ENCODE measurements around the gene HTR7.

HTR7 gene

DNA sequence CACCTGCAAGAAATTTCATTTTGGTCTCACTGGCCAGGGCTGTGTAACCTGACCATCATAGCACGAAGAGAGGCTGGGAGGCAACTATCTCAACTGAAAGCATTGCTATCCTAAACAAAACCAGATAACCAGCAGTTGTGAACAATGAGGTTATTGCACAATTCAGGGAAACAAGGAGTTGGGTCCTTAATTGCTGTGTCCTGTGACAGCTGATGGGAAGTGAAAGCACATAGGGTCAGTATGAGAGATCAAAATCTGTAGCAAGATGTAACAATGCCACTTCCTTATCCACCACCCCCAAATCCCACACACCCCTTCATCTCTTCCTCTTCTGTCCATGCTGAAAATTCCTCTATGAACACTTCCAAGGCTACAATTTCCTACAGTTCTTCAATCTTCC, 80.2 kb downstream of the HTR7 start:
- no peak for DNase-seq
- in situ Hi-C loops (cut with HindIII; ENCODE audit: low pct_ligation_motif_present, low pct_unique_long_range_greater_than_20kb, low sequenced_read_pairs) = no loop called here

DNA sequence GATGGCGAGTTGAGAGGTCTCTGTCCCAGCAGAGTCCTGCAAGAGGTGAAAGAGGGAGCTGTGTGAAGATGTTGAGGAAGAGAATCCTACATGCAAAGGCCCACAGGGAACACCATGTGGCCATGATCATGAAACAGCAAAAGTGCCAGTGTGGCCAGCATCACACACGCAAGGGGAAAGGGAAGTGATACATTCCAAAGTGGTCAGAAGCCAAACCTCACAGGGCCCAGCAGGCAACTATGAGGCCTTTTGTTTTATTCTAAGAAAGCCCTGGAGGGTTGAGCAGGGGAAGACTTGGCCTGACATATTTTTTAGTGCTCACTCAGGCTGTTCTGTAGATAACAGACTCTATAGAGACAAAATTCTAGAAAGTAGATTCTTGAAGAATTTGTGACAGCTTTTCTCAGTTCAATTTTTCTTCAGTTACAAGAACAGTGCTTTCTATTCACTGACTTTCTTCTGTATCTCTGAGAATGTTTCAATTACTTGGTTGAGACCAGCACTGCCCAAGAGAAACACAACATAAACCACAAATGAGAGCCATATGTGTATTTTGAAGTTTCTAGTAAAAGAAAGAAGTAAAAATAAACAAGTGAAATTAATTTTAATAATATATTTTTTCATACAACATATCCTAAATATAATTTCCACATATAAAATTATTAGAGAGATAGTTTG, 82.3 kb downstream of the HTR7 start:
- in situ Hi-C loops (cut with HindIII; ENCODE audit: low pct_ligation_motif_present, low pct_unique_long_range_greater_than_20kb, low sequenced_read_pairs) = no loop called here
- no peak for DNase-seq

DNA sequence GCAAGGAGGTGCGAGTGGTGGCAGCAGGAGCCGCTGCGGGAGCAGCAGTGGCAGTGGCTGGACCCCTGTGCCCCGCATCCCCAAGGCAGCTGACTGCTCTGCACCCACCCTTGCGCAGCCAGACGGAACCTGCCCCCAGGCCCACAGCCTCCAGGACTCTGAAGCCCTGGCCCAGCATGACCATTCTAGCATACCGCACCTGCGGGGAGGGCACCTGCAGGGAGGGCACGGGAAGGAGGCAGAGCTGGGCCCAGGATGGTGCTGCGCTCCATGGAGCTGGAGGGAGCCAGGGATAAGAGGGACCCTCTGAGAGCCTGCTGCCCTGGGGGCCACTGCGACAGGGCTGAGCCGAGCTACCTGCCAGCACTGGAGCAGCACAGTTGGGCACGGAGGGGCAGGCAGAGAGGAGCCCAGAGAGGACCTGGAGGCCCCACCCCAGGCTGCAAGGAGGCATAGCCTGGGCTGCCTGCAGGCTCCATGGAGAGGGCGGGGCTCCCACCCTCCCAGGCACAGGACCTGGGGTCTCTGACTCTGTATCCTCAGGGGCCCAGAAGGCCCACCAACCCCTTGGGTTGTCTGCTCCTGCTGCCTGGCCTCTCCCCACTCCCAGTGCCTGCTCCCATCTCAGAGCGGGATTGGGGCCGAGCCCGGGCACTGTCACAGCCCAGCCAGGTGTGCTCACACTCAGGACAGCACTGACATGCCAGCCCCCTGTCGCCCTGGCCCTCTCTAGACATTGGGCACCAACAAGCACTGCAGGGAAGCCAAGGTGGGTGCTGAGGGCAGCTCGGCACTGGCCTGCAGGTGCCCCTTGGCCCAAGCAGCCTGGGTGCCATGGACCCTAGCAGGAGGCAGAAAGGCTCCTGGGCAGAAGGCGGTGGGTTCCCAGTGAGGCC, 87.6 kb downstream of the HTR7 start:
- no peak for DNase-seq
- in situ Hi-C loops (cut with HindIII; ENCODE audit: low pct_ligation_motif_present, low pct_unique_long_range_greater_than_20kb, low sequenced_read_pairs) = no loop called here

DNA sequence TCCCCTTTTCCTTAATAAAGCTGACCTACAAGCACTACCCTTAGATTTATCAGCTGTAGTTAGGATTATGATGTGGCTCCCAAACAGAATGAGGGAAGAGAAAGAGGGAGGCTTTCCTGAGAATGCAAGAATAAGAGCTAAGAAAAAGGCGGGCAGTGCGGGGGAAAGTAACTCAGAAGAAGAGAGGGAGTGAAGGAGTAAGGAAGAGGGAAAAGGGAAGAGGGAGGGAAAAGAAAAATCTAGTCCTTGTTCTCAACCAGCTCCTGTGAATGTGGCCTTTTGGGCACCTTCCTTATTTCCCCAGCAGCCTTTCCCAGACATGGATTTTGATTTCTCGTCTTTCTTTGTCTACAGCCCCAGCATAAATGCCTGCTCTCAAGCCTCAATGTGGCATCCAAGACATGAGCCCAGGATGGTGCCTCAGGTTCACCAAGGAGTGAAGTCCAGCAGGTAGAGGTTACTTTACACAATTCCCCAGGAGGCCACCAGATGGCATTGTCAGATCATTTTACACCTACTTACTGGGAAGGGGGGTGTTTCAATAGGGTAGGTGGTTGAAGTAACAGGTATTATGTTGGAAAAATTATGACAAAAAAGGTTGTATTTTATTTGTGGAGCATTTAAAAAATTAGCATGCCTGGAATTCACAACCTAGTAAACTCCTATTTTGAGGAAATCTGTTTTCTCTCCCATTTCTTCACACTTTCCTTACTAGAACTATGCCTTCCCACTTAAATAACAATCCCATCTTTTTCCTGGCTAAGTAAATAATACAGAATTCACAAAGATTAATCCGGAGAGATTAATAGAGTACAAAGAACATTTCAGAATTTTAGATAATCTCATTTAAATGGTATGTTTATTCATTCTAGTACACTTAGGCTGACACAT, 106.5 kb downstream of the HTR7 start:
- DNase-seq = peak; percentile 59
- in situ Hi-C loops (cut with HindIII; ENCODE audit: low pct_ligation_motif_present, low pct_unique_long_range_greater_than_20kb, low sequenced_read_pairs) = no loop called here

DNA sequence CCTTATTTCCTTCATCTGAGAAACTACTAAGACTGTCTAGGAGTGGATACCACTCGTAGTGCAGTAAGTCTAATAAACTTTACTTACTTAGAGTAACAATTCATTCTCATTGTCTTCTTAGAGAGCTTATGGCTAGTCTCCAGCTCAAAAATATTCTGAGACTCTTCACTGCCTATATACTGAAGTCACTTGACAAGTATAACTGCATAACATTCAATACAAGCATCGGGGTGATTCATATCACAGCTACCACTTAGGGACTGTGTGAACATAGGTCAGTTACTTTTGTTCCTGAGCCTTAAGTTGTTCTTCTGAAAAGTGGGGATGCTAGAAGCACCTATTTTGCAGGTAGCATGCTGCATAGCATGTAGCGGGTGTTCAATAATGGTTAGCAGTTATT, 111.0 kb downstream of the HTR7 start:
- no peak for DNase-seq
- in situ Hi-C loops (cut with HindIII; ENCODE audit: low pct_ligation_motif_present, low pct_unique_long_range_greater_than_20kb, low sequenced_read_pairs) = no loop called here

DNA sequence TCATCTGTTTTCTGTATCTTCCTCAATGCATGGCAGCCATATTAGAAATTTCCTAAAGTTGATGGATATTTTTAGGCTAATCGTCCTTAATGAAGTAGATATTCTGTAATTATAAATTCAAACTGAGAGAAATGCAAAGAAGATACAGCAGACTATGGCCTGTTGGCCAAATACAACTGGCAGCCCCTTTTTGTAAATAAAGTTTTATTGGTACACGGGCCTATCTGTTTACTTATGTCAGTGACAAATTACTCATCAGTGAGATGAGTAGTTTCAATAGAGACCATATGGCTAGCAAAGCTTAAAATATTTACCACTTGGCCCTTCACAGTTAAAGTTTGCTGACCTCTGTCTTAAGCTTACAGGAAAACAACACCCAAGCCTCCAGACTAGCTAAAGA, 112.3 kb downstream of the HTR7 start:
- DNase-seq = no peak
- in situ Hi-C loops (cut with HindIII; ENCODE audit: low pct_ligation_motif_present, low pct_unique_long_range_greater_than_20kb, low sequenced_read_pairs) = no loop called here

DNA sequence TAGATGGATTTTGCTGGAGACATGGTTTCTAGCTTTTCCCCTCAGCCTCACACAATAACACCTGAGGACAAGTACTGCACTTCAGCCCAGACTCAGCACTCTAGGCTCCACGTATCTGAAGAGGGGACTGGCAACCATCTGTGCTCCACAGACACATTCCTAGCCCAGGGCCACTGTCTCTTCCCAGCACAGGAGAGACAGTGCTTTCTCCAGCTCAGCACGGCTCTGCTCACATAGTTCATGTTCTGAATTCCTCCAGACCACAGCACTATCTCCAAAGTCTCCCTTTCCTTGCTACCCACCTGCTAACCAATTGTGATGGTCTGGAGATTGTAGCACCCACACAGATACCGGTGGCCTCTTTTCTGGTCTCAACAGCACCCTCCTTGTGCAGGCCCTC, 114.5 kb downstream of the HTR7 start:
- in situ Hi-C loops (cut with HindIII; ENCODE audit: low pct_ligation_motif_present, low pct_unique_long_range_greater_than_20kb, low sequenced_read_pairs) = no loop called here
- DNase-seq = no peak

DNA sequence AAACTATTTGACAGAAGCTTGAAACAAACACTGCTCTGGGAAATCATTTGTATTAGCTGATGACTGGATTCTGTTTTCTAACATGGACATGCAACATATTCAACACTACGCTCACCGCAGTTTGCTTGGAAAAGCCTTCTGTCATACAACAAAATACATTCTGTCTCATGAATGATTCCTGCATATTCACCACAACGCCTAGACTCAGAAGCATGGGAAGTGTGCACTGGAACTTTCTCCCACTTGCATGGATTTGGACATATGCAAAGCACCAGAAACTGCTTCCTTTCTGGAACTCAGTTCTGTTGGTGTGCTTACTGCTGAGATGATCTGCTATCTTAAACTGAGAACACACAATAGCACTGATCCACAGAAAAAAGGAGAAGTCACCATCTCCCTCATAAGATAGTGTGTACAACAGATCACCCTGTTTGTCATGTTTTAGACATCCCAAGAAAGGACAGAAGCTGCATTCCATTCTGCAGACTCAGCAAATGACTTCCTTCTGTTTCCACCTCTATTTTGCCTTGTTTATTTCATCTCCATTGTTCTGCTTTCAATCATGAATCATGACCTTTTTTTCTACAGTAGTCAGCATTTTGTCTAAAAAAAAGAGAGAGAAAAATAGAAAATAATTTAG, 115.8 kb downstream of the HTR7 start:
- DNase-seq = no peak
- in situ Hi-C loops (cut with HindIII; ENCODE audit: low pct_ligation_motif_present, low pct_unique_long_range_greater_than_20kb, low sequenced_read_pairs) = no loop called here

DNA sequence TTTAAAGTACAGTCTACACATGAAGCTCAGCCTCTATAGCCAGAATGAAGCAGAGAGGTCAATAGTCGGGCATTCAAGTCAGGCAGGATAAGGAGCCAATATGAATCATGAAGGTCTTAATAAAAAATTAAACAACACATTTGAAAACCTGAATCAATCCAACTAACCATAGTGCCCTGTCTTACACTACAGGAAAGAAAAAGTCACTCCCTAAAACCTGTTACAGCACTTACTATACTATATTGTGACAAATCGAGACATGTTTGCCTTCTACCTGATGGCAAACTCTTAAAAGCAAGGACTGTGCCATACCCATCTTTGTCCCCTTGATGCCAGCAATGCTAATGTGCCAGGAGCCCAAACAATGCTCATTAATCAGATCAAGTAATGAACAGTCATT, 117.6 kb downstream of the HTR7 start:
- in situ Hi-C loops (cut with HindIII; ENCODE audit: low pct_ligation_motif_present, low pct_unique_long_range_greater_than_20kb, low sequenced_read_pairs) = no loop called here
- DNase-seq = no peak

DNA sequence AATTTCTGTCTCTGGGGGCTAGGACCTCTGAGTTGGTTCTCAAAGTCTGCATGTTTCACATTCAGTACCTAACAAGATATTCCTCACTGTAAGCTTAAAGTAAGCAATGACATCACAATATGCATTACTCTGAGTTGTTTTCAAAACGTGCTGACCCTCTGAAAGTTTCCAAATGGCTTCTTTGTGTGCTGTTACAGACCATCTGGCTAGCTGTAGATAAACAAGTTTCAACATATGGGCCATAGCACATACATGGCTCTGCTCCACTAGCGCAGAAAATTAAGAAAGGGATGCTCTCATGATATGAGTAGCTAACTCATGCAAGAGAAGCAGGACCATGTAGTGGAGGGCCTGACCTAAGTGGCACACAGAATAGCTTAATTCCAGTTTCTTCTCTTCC, 119.0 kb downstream of the HTR7 start:
- DNase-seq = no peak
- in situ Hi-C loops (cut with HindIII; ENCODE audit: low pct_ligation_motif_present, low pct_unique_long_range_greater_than_20kb, low sequenced_read_pairs) = no loop called here

DNA sequence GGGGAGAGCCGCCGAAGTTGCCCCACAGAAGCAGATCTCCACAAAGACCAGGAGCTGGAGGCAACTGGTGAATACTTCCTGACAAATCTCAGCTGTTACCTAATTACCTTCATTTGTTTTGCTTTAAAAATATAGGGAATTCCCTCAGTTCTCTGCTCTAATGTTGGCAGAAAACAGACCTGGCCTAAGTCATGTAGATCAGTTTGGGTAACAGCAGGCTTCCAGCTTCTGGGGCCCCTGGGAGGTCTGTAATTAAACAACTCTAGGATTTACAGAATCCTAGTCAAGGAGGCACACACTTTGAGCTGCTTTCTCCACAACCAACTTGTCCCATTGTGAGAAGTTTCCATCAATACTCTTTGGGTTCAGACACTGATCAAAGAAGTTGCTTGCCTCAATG, 123.4 kb downstream of the HTR7 start:
- in situ Hi-C loops (cut with HindIII; ENCODE audit: low pct_ligation_motif_present, low pct_unique_long_range_greater_than_20kb, low sequenced_read_pairs) = no loop called here
- DNase-seq = no peak

DNA sequence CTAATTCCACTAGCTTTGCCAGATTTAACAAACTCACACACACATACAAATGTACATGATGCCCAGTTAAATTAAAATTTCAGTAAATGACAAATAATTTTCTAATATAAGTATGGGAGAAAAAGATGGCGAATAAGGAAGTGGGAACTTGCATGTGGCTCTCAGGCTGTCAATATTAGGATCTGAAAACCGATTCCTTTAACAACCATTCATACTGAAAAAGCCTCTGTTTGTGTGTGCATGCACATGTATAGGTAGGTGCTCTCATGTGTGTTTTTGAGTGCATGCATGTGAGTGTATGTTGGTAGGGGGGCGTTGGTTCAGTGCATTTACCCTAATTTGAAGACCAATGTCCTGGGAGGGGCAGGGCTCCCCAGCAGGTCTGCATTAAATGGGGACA, 125.3 kb downstream of the HTR7 start:
- in situ Hi-C loops (cut with HindIII; ENCODE audit: low pct_ligation_motif_present, low pct_unique_long_range_greater_than_20kb, low sequenced_read_pairs) = no loop called here

DNA sequence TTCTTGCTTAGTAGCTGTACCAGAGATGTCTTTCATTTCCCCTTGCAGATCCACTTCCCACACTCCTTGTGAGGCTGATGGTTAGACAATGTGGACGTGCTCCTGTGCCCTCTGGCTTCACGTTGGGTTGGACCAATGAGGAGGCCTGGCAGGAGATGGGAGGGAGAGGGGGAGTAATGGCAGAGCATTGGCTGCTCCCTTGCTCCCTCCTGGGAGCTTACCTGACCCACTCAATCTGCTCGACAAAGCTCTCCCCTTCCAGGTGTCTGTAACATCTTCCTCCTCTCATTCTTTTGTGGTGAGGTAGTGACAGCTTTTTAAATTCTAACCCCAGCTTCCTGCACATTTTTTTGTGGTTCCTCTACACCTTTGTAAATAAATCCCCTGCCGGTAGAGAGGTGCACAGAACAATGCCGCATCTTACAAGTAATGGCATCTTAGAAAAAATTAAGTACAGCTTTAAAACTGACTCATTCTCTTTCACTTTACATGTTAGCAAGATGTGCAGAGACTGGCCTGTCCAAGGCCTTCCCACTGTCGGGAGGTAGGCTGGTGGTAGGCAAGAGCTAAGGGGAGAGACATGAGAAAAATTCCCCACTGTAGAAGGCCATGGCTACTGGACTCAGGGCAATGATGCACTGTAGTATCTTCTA, 134.3 kb downstream of the HTR7 start:
- no peak for DNase-seq

More for the DNA sequence above, 125.3 kb downstream of the HTR7 start:
- no peak for DNase-seq

DNA sequence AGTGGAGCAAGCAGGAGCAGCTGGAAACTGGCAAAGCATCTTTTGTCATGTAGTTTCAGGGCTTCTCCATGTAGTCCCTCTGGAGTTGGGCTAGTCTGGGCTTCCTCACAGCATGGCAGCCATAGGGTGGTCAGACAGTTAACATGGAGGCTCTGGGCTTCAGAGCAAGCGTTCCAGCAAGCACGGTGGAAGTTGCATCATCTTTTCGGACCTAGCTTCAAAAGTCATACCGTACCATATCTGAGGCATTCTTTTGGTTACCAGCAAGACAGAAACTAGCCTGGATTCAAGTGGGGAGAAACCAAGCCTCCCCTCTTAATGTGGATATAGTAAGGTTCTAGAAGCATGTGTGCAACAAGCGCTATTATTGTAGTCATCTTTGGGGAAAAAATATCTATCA, 135.0 kb downstream of the HTR7 start:
- no peak for DNase-seq
- in situ Hi-C loops (cut with HindIII; ENCODE audit: low pct_ligation_motif_present, low pct_unique_long_range_greater_than_20kb, low sequenced_read_pairs) = no loop called here

More for the DNA sequence above, 134.3 kb downstream of the HTR7 start:
- in situ Hi-C loops (cut with HindIII; ENCODE audit: low pct_ligation_motif_present, low pct_unique_long_range_greater_than_20kb, low sequenced_read_pairs) = no loop called here

DNA sequence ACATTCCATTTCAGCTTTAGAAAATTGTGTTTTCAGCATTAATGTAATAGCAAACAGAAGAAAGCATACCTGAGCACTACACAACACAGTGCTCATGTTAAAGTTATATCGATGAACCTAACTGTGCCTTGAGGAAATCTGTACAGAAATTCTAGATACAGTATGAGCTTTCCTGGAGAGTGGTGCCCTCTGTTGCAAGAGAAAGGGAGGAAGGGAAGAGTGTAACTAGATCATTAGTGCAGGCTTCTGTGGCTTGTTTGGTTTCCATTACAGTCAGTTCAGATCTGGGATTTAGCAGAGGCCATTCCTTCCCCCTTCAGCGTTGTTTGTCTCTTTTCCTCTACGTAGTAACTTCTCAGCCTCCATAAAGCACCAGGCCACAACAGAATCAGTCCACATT, 139.7 kb downstream of the HTR7 start:
- DNase-seq = no peak
- in situ Hi-C loops (cut with HindIII; ENCODE audit: low pct_ligation_motif_present, low pct_unique_long_range_greater_than_20kb, low sequenced_read_pairs) = no loop called here

DNA sequence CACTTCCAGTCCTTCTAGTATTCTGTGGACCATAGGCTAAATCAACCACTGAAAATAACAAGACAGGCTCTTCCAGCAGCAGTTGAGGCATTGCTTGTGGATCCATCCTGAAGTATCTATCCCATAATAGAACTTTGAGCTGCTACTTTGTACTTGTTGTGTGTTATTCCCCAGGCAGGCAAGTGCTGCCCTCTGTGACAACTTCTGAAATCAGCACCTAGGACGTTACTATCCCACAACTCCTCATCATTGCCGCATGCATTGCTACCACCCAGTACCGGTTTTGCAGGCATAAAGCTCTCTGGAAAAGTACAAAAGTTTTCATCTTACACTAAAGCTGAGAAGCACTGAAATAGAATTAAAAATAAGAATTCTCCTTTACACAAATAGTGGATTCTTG, 145.3 kb downstream of the HTR7 start:
- DNase-seq = no peak
- in situ Hi-C loops (cut with HindIII; ENCODE audit: low pct_ligation_motif_present, low pct_unique_long_range_greater_than_20kb, low sequenced_read_pairs) = no loop called here

DNA sequence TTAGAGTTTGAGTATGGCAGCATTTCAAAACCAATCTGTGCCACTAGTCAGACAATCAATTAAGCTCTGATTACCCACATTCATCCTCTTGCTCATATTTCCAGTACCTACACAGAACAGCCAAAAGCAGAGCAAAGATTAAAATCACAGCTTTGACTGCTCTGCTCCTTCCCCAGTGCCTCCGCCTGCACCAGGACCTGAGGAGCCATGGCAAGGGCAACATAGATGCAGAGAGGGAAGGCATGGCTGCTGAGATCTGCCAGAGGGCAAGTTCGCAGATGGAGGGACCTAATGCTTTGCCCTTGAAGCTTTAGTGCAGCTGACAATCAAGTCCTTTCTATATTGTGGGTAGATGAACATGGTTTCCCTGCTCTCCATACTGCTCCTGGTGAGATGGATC, 148.1 kb downstream of the HTR7 start:
- no peak for DNase-seq
- in situ Hi-C loops (cut with HindIII; ENCODE audit: low pct_ligation_motif_present, low pct_unique_long_range_greater_than_20kb, low sequenced_read_pairs) = no loop called here

DNA sequence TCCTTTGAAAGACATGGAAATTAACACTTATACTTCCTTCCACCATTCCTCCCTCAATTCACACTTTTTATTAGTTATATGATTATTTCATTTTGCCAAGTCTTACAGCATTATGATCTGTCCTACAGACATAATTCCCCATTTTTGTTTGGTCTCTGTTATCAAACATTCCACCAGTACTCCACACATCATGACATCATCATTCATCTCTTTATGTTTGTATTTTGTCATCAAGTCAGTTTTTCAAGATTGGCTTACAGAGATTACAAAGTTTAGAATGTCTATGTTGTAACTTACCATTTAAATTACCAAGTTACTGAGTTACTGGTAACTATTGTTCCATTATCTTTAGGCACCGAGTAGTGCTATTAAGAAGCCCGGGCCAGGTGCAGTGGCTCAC, 150.2 kb downstream of the HTR7 start:
- no peak for DNase-seq
- in situ Hi-C loops (cut with HindIII; ENCODE audit: low pct_ligation_motif_present, low pct_unique_long_range_greater_than_20kb, low sequenced_read_pairs) = no loop called here

All from ACHN (cell line).